ENCODE measurements around the gene URB1.

DNA sequence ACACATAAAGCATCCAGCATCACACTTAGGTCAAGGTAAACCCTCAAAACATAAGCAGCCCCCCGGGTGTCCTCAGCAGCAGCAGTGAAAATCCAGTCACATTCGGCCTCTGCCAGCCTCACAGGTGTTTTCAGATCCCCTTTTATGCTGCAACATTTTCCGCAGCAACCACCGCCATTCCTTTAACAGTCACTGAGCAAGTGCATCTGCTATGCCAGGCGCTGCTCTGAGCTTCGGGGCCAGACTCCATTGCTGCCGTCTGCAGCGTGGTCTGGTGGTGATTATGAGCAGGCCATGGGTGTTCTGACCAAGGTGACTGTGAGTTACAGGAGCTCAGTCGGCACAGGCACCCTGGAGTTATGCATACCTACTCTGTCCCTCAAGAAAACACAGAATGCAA, 4.5 kb downstream of the URB1 start:
- TF ChIP-seq CTCF (IDR thresholded peaks at IDR 0.05) (no peak), POLR2A (IDR thresholded peaks at IDR 0.05) (no peak)

All from lower leg skin (tissue), 3 donors.